ENCODE results near the gene ZCCHC13.
"Not testable (repeated sequence)": the region's sequence is repeated elsewhere in the genome, so short reads cannot be mapped to it uniquely, and the experiment has no call there.

ZCCHC13 gene

GRCh38 chrX:74304016-74304415 lies at the start of gene ZCCHC13:
ZCCHC13 (plus strand) TSS chrX:74304180; CDS start chrX:74304267, 87 bp downstream.
- no peak for DNase-seq

DNA sequence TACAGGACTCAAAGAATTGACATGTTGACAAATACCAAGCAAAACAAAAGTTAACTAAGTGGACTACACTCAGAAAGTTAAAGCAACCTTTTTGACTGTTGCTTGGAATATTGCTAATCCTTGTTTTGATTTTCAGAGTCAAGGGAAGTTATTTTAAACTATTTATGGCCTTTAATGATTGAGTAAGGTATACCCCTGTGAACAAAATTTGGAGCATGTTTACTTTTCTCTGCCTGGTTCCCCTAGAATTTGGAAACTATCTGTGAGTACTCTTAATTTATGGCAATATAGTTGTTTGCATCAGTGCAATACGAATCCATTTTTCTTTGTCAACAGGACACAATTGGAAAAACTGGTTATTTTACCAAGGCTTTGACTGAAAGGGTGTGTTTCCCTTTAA lies 45.9 kb upstream of the ZCCHC13 start:
- DNase-seq = not testable (repeated sequence)

DNA sequence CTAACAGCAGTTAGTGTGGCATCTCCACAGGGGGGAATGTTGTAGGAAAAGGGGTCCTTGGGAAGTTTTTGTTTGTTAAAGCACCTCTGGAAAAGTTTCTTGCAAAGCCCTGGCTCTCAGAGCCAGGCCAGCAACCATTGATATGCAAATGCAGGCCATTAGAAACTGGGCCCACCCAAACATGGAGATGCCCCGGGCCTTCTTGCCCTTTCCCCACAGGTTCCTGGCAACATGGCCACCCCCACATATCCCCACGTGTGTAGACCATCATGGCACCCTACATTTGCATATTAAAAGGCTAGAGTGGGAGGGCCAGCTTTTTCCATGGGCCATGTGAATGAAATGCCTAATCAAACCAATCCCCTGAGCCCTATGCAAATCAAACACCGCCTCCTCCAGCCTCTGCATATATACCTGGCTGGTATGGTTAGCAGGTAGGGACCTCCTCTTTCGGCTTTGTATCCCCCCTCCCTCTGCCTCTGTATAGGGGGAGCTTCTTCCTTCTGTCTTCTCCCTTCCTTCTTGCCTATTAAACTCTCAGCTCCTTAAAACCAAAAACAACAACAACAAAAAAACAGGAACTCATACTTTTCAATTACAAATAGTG lies 44.0 kb upstream of the ZCCHC13 start:
- no peak for DNase-seq

DNA sequence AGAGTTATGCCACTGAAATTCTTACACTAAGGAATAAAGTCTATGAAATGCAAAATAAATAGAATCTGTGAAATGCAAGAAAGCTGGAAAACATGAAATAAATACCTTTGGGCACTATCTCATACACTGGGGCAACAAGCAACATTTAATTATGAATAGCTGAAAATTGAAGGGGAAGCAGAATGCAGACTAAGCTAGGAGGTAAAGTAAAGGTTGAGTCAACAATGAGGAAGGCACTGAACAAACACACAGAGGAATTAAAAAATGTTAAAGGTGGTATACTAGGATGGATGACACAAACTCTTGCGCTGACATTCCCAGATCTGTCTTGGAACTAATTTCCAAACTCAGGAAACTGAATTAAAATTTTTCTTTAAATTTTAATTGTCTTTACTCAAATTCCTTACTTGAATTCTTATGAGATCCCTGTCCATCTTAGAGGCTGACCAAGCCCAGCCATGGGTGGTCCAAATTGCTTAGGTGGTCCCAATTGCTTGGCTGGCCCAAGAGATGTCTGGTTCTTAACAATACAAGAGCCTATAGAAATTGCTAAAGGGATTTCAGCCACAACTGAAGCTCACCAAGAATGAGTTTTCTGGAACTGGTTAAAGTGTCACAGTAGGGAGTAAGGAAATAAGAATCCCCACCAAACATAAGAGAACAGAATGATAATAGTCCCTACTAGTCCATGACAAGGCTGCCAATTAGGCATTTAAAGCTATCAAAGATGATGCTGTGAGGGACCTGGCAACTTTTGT lies 41.3 kb upstream of the ZCCHC13 start:
- DNase-seq = peak; percentile 0

GRCh38 chrX:74270393-74270792 lies 33.6 kb upstream of the ZCCHC13 start:
- DNase-seq = no peak

GRCh38 chrX:74272230-74272629 lies 31.8 kb upstream of the ZCCHC13 start:
- no peak for DNase-seq

DNA sequence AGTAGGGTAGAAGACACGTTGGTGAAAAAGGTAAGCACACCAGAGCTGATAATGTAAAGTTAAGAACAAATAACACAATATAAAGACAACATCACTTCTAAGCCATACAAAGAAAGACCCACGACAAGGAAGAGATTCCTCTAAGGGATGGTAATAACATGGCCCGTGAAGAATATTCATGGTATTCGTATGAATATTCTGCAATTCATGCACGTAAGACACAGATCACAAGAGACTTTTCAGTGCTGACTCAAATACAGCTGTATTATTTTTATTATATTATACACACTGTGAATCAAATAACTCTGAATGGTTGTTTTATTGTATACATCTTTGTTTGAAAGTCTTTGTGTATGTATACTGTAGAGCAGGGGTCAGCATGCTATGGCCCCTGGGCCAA lies 29.5 kb upstream of the ZCCHC13 start:
- no peak for DNase-seq

DNA sequence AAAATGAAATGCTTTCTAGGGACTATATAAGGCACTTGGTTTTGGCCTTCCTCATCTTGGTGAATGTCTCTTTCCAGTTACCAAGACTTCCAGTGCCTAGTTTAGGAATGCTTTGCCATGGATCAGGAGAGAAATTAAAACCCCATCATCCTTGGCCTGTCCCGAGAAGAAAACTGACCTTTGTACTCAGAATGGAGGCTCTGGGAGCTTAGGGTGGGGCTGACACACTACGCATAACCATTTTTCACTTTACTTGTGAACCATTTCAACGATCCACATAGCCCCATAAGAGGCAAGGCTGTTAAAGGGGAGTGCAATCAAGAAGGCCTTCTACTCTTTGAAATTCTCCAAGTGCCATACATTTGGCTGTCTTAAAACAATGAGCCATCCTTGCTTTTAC lies 26.7 kb upstream of the ZCCHC13 start:
- no peak for DNase-seq

- DNase-seq = no peak
These were observed 26.1 kb upstream of the ZCCHC13 start for GRCh38 chrX:74277846-74278245.

DNA sequence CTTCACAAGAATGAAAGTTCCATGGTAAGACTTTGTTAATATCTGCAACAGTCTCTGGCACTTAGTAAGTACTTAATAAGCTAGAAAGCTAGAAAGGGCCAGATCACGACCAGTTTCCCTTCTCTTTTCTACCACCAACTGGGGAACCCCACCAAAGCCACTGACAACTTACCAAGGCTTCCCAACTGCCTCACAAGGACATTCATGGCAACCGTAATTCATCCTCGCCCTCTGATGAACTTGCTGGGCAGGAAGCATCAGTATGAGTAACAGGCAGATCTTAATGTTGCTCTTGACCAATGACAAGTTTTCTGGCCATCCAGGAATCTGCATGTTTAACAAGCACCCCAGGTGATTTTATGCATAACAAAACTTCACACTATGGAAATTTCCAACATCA lies 23.2 kb upstream of the ZCCHC13 start:
- no peak for DNase-seq

- DNase-seq = no peak
These were observed 19.5 kb upstream of the ZCCHC13 start for GRCh38 chrX:74284391-74284952.

- no peak for DNase-seq
These were observed 16.8 kb upstream of the ZCCHC13 start for GRCh38 chrX:74286950-74287740.

DNA sequence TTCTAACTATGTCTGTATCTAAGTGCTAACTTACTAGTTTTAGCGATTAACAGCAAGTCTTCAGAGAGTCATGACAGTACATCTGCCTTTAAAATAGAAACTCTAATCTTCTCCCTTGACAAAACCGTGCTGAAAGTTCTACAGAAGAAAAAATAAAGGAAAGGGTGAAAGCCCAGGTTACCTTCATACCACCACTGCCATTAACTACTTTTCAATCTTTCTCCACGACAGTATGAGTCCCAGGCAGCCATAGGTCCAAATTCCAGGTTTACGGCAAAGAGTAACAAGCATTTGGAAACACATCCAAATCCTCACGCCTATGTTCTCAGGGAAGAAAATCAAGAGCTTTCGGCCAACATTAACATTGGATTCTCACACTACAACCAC lies 12.4 kb upstream of the ZCCHC13 start:
- no peak for DNase-seq

DNA sequence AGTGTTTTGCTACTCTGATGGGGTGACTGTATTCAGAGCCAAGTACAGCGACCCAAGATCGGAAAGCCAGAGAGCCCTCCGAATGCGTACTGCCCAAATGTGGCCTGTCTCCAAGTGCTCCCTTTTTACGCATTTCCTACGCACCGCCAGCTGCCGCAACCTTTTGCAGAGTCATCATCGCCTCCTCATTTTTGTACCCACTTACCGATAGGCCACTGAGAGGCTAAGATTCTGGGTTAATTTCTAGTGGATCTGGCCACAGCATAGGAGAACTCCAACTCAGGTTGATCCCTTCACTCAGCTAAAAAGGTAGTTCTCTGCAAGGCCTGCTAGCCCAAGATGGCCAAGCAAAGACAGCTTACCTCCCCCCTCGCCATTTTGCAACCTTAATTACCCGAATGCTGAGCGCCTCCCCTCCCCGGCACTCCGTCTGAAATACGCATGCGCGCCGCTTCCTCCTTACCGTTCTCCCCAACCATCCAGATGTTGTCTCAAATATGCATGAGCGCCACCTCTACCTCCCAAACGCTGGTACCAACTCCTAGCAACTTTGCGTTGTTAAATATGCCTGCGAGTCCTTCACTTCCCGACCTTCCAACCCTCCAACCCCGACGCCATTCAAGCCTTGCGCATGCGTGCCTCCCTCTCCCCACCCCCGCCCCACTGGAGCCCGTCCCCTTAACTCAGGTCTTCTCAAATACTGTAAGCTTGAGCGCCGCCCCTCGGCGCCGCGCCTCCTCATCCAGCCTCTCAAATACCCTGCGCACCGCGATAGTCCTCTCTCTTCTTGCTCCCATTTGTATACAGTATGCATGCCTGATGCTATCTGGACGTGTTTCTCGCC lies 11.8 kb upstream of the ZCCHC13 start:
- peak; percentile 62 for DNase-seq

DNA sequence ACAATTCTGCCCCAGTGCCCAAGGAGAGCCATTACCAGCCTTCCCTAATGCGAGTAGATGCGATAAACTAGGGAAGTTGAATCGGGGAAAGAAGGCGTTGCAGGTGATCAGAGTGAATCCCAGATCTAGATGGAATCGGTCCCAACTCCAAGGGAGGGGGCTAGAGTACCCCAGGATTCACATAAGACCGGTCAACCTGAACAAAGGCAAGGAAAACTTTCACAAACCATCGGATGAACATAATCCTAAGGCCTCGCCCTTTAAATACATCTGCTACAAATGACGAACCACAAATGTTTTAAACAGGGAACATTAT lies 11.2 kb upstream of the ZCCHC13 start:
- no peak for DNase-seq

DNA sequence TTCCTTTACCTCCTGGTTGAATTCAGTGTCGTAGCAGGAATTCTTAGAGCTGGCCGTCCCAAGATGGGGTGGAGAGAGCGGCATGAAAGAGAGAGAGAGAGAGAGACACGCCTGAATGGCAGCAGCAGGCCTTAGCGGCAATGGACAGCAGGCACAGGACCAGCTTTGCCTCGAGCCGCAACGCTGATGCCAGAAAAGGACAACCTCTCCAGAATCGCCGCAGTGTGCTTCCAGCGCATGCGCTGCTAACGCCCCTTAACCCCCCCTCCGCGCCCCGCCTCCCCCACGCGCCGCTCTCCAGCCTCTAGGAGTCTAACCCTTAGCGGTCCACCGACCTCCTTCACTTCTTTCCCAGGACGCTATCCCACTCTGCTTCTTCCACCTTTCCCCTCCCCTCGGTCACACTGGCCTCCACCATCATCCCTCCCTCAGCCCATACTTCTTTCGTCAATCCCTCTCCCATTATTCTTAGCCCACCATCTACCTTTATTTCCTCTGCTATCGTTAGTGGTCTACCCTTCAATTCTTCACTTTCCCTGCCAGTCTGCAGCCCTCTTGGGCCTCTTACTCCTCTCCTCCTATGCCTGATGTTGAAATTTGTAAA lies 10.5 kb upstream of the ZCCHC13 start:
- DNase-seq = peak; percentile 48

GRCh38 chrX:74295101-74295500 lies 8.9 kb upstream of the ZCCHC13 start:
- DNase-seq = no peak

GRCh38 chrX:74297766-74298165 lies 6.2 kb upstream of the ZCCHC13 start:
- no peak for DNase-seq

DNA sequence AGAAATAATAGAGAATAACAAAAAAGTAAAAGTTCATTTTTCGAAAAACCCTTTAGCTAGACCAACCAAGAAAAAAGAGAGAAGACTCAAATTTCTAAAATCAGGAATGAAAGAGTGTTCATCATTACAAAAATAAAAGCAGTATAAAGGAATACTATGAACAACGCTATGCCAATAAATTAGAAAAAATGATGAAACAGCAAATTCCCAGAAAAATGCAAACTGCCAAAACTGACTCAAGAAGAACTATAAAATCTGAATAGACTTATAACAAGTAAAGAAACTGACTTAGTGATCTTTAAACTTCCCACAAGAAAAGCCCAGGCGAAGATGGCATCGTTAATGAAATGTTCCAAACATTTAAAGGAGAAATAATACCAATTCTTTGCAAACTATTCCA lies 3.1 kb upstream of the ZCCHC13 start:
- DNase-seq = no peak

- no peak for DNase-seq
These were observed 14.7 kb downstream of the ZCCHC13 start for GRCh38 chrX:74318672-74319071.

- not testable (repeated sequence) for DNase-seq
These were observed 15.3 kb downstream of the ZCCHC13 start for GRCh38 chrX:74319321-74319720.

DNA sequence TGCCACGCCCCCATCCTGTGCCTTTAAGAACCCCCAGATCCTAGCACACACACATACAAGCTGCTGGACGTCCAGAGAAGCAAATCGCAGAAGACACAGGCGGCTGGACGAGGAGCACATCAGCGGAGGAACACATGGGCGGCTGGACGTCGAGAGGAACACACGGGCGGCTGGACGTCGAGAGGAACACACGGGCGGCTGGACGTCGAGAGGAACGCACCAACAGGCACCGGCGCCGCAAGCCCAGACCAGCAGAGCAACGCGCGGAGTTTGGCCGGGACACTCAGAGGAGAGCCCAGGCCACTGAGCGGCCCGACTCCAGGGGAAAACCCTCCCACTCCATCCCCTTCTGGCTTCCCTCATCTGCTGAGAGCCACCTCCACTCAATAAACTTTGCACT lies 17.2 kb downstream of the ZCCHC13 start:
- DNase-seq = no peak

Data from kidney glomerular epithelial cell (primary cell).